Gastrocnemius medialis (tissue), 4 donors: ENCODE measurements around the gene CRISPLD2. TPM values are rescaled to one million over a fixed set of nuclear protein-coding genes. Genes with fewer than 3 reads are reported as not detected.

ENCODE experiments used
- ATAC-seq, 2 donors: fragments of 150-250 bp; one replicate each; pipeline ENCODE4 v1.9.1; 2016
- DNase-seq, 2 donors: peaks; one replicate each; pipeline ENCODE4 v3.0.0-alpha.2; 2019
- H3K27ac ChIP-seq, 4 donors: fragments of 200-600 bp; sonication (generic); 1 replicate in 1 of 4; 2 replicates in 3 of 4; pipeline ENCODE4 v1.5.1; 2016 to 2018; ENCODE audit warnings: mild to moderate bottlenecking in 2 of 4, moderate library complexity in 1 of 4
- H3K27me3 ChIP-seq, 3 donors: fragments of 200-600 bp; sonication (generic) in 2 of 3; 1 replicate in 1 of 3; 2 replicates in 2 of 3; pipeline versions ENCODE4 v1.5.1 to v1.6.0; 2016 to 2019; ENCODE audit warnings: mild to moderate bottlenecking in 1 of 3, moderate library complexity in 1 of 3
- H3K36me3 ChIP-seq, 2 donors: fragments of 200-600 bp; sonication (generic) in 1 of 2; one replicate each; pipeline ENCODE4 v1.5.1; 2017 to 2018
- H3K4me1 ChIP-seq, 2 donors: fragments of 200-600 bp; sonication (generic) in 1 of 2; one replicate each; pipeline ENCODE4 v1.5.1; 2016 to 2017; ENCODE audit warnings: mild to moderate bottlenecking in 2 of 2
- H3K4me3 ChIP-seq, 4 donors: fragments of 200-600 bp; sonication (generic) in 3 of 4; 1 replicate in 1 of 4; 2 replicates in 3 of 4; pipeline ENCODE4 v1.5.1; 2016 to 2019; ENCODE audit warnings: mild to moderate bottlenecking in 2 of 4
- H3K9me3 ChIP-seq, 3 donors: fragments of 200-600 bp; sonication (generic) in 2 of 3; 1 replicate in 1 of 3; 2 replicates in 2 of 3; pipeline ENCODE4 v1.5.1; 2016 to 2019
- CTCF ChIP-seq, 5 experiments: fragments of 450-650 bp in 3 of 5; fragments of 200-600 bp in 2 of 5; sonication (generic) in 2 of 5; IDR thresholded peaks in 4 of 5; conservative IDR thresholded peaks in 1 of 5; 1 replicate in 4 of 5; 2 replicates in 1 of 5; pipeline ENCODE4 v1.5.1; 2016 to 2019; ENCODE audit warnings: antibody characterized with exemption in 5 of 5, mild to moderate bottlenecking in 3 of 5, moderate library complexity in 3 of 5
- POLR2A ChIP-seq, 2 donors: fragments of 450-650 bp; IDR thresholded peaks; one replicate each; pipeline ENCODE4 v1.6.1; 2017; ENCODE audit warnings: antibody characterized with exemption in 2 of 2, mild to moderate bottlenecking in 2 of 2, moderate library complexity in 2 of 2
- in situ Hi-C, 4 donors: fragments of 200-750 bp; cut with MboI; loops; one replicate each; pipeline versions ENCODE4 v1.15.0 to v1.8.0; 2017; ENCODE audit warnings: low sequenced_read_pairs in 4 of 4
- intact Hi-C: fragments of 100-400 bp; cut with DNase I; formaldehyde crosslinking; loops from one replicate; pipeline ENCODE4 v1.15.1; 2023; ENCODE audit warnings: low total_unique reads
- total RNA-seq, 4 donors: library from RNA; depleted of rRNA; stranded (reverse); fragments of >200 nt; gene quantifications; one replicate each; pipeline versions ENCODE4 v1.1.0 to v1.2.3, GENCODE V29; 2016

The CRISPLD2 gene
- total RNA-seq, 4 donors from 2014 or later = 26.1 to 50.1 (median 39.0) TPM

- in situ Hi-C loops (no loop called here), intact Hi-C loops (no loop called here)
- H3K36me3 ChIP-seq = no peaks in the 10 kb centered on the region
- no peak overlapping the region for H3K27ac ChIP-seq
- H3K27me3 ChIP-seq = no peaks in the 10 kb centered on the region
- H3K4me3 ChIP-seq = no peak overlapping the region
- no peak for TF ChIP-seq CTCF (IDR thresholded peaks at IDR 0.05 in 4 of 5, conservative IDR thresholded peaks at IDR 0.05 in 1 of 5)
- TF ChIP-seq POLR2A (IDR thresholded peaks at IDR 0.05) = no peak
- no peaks in the 10 kb centered on the region for H3K9me3 ChIP-seq
- peaks cover 6 to 7% of the 10 kb centered on the region in 2 donors for H3K4me1 ChIP-seq
- DNase-seq (no peak), ATAC-seq (no peak)
Measured at GRCh38 chr16:84884596-84885341, 65.0 kb downstream of the CRISPLD2 start.

- in situ Hi-C loops = no loop called here
Measured at GRCh38 chr16:84885342-84885910, 65.6 kb downstream of the CRISPLD2 start.

GRCh38 chr16:84886497-84887090, 66.8 kb downstream of the CRISPLD2 start:
- peaks cover 6 to 7% of the 10 kb centered on the region in 2 donors for H3K4me1 ChIP-seq
- no peak overlapping the region for H3K27ac ChIP-seq
- intact Hi-C loops (no loop called here), in situ Hi-C loops (no loop called here)
- no peaks in the 10 kb centered on the region for H3K36me3 ChIP-seq
- no peak for ATAC-seq
- H3K27me3 ChIP-seq = no peaks in the 10 kb centered on the region
- no peaks in the 10 kb centered on the region for H3K9me3 ChIP-seq
- DNase-seq = no peak
- no peak overlapping the region for H3K4me3 ChIP-seq
- no peak for TF ChIP-seq POLR2A (IDR thresholded peaks at IDR 0.05)
- no peak for TF ChIP-seq CTCF (IDR thresholded peaks at IDR 0.05 in 4 of 5, conservative IDR thresholded peaks at IDR 0.05 in 1 of 5)

More at GRCh38 chr16:84885342-84885910, 65.6 kb downstream of the CRISPLD2 start:
- no peak overlapping the region for H3K4me3 ChIP-seq
- H3K4me1 ChIP-seq = peaks cover 6 to 7% of the 10 kb centered on the region in 2 donors
- no peaks in the 10 kb centered on the region for H3K27me3 ChIP-seq
- DNase-seq (no peak), ATAC-seq (no peak)
- TF ChIP-seq POLR2A (IDR thresholded peaks at IDR 0.05) = no peak
- TF ChIP-seq CTCF (IDR thresholded peaks at IDR 0.05 in 4 of 5, conservative IDR thresholded peaks at IDR 0.05 in 1 of 5) = no peak
- H3K27ac ChIP-seq = no peak overlapping the region
- H3K9me3 ChIP-seq = no peaks in the 10 kb centered on the region
- H3K36me3 ChIP-seq = no peaks in the 10 kb centered on the region
- intact Hi-C loops = no loop called here

GRCh38 chr16:84887207-84887606, 67.4 kb downstream of the CRISPLD2 start:
- Histone ChIP-seq H3K27ac (no peak overlapping the region), H3K4me1 (peaks cover 6 to 7% of the 10 kb centered on the region in 2 donors), H3K9me3 (no peaks in the 10 kb centered on the region), H3K36me3 (no peaks in the 10 kb centered on the region), H3K27me3 (no peaks in the 10 kb centered on the region), H3K4me3 (no peak overlapping the region)
- ATAC-seq = no peak
- in situ Hi-C loops (no loop called here), intact Hi-C loops (no loop called here)
- TF ChIP-seq CTCF (IDR thresholded peaks at IDR 0.05 in 4 of 5, conservative IDR thresholded peaks at IDR 0.05 in 1 of 5) = no peak
- TF ChIP-seq POLR2A (IDR thresholded peaks at IDR 0.05) = no peak
- DNase-seq = no peak
